HG03439 (cell line): ENCODE data around the gene POLE3.
A peak's percentile ranks its signal among the peaks of the same experiment; 100 is the strongest.
"Not testable (repeated sequence)": the region's sequence is repeated elsewhere in the genome, so short reads cannot be mapped to it uniquely, and the experiment has no call there.

Experiments
- ATAC-seq: cut with Tn5 transposase; IDR thresholded peaks from one replicate; pipeline ENCODE4 v1.9.1; 2021; ENCODE audit warnings: mild to moderate bottlenecking, moderate library complexity; ENCODE audit not compliant: unreplicated experiment

The POLE3 gene

DNA sequence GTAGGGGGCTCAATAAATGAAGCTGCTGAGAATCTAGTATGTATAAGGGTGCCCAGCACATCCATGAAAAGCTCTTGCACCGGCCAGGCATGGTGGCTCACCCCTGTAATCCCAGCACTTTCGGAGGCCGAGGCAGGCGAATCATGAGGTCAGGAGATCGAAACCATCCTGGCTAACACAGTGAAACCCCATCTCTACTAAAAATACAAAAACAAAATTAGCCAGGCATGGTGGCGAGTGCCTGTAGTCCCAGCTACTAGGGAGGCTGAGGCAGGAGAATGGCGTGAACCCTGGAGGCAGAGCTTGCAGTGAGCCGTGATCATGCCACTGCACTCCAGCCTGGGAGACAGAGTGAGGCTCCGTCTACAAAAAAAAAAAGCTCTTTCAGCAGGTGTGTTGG is 4.1 kb downstream of the POLE3 start:
- not testable (repeated sequence) for ATAC-seq

DNA sequence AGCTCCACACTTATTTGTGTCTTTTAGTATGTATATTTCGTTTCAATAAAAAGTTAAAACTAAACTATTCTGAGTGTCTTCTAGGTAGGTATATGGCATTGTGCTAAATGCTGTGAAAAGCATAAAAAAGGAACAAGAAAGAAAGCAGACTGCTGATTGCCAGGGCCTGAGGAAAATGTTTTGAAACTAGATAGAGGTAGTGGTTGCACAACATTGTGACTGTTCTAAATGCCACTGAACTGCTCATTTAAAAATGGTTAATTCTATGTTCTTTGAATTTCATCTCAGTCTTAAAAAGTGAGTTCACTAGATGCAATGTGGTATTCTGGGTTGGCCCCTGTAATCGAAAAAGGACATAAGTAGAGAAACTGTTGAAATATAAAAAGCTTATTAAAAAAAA is 6.8 kb downstream of the POLE3 start:
- no peak for ATAC-seq

DNA sequence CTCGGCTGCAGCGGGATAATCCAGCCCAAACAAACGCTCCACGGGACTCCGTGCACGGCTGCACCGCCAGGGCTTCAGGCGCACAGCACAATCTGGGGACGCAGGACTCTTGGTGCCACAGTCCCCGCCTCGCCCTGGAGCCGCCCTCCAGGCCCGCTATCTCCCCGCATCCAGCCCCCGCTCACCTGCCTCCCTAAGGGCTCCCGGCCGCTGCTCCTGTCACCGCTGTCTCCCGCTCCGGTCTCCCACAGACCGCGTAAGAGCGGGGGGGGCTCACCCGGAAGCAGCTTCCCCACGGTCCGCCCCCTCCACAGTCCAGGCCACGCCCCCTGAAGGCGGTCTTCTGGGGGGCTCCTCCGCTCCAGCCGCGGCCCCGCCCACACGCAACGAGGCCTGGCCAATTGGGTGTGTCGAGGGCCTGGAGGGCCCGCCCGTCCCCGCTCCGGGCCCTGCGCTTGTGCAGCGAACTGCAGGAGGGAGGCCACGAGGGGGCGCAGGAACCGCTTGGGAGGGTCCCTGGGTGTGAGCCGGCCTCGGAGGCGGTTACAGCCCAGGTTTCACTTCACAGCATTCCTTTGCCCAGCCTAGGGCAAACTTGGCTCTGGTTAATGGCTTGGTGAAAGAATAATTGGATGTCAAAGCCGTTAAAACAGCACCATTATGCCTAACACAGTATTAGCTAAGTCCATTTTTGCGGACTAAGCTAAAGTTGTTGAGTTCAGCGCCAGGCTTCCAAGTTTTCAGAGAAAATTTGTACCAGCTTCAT is 9.3 kb downstream of the POLE3 start, which contains the start of gene ALAD:
ALAD (minus strand) TSS at position 258 of the 766 bp plus-strand sequence. CDS start 7,725 bp downstream, outside the sequence.
- peak; percentile 98 for ATAC-seq

DNA sequence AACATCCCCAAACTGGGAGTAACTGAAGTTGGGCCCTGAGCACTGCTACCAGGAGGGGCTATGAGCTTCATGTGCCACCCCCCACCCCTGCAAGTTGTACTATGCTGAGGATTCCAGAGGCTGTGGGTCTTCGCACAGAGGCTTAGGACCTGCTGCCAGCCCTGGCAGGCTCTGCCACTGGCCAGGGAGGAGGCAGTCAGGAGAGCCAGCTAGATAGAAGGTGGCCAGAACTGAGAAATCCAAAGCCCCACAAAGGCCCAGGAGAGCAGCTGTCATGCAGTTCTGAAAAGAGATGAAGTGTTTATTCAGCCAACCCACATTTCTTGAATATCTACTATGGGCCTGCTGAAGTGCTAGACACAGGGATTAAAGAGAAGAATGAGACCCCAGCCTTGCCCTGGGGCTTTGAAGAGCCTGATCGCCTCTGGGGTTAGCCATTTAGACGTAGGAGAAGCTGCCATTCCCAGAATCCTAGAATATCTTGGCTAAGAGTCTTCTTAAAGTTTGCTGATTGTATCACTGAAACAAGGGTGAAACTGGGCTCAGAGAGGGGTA is 10.8 kb downstream of the POLE3 start:
- ATAC-seq = no peak

- no peak for ATAC-seq
Measured at GRCh38 chr9:113398796-113399195, 11.7 kb downstream of the POLE3 start.

- no peak for ATAC-seq
Measured at GRCh38 chr9:113397203-113397631, 13.3 kb downstream of the POLE3 start.

GRCh38 chr9:113395000-113395861 is 15.2 kb downstream of the POLE3 start:
- no peak for ATAC-seq

DNA sequence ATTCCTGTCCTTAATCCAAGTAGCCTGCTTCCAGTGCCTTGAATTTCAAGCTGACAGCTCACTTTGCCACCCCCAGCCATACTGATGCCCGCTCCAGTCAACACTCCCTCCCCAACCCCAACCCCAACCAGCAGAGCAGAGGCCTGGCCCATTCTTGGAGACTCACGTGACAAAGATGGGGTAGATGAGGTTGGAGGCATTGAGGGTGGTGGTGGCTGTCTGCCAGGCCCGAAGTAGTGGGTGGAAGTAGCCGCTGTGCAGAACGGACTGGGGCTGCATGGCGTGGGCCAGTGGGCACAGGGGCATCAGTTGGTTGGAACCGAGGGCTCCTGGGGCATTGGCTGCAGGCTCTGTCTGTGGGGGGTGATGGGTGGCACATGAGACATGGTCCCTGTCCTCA is 17.2 kb downstream of the POLE3 start:
- no peak for ATAC-seq

DNA sequence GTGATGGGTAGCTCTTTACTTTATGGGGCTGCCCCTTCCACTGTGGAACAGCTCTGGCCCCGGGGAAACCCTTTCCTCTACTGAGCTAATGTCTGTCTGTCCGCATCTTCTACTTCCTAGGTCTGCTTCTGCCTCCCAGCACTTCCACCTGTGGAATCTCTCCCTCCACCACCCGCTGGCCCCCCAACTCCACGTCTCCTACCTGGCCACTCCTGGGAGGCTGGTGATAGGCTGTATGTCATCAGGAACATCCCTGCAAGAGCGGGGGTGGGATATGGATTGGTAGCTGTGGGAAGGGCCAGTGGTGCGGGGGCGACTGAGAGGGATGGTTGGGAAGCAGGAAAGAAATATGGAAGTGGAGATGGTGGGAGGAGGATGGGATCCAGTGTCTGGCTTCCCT is 18.6 kb downstream of the POLE3 start:
- ATAC-seq = no peak

DNA sequence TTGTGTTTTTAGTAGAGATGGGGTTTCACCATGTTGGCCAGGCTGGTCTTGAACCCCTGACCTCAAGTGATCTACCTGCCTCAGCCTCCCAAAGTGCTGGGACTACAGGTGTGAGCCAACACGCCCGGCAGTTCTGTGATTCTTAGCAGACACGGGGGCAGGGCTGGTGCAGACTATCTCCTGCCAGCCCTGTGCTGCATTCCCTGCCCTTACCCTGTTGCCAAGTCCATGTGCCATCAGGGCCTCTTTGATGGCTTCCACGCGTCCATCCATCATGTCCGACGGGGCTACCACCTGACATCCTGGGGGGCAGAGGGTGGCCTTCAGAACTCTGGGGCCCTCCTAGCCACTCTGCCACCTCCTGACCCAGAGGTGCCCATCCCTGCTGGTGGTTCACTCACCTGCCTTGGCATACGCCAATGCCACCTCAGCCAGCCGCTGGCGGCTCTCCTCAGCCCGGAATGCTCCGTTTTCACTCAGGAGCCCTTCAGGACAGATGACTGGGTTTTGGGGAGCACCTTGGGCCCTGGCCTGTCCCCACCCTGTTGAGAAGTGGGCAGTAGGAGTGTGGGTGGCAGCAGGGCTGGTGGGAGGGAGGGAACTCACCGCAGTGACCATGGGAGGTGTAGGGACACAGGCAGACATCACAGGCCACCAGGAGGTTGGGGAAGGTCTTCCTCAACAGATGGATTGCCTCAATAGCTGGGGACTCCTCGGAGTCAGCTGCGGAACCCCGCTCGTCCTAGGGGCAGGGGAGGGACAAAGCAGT is 20.1 kb downstream of the POLE3 start:
- no peak for ATAC-seq

GRCh38 chr9:113389451-113389850 is 21.0 kb downstream of the POLE3 start:
- no peak for ATAC-seq

GRCh38 chr9:113388833-113389232 is 21.6 kb downstream of the POLE3 start:
- no peak for ATAC-seq

GRCh38 chr9:113387560-113388230 is 22.8 kb downstream of the POLE3 start:
- ATAC-seq = no peak

- no peak for ATAC-seq
Measured at GRCh38 chr9:113386571-113387393, 23.7 kb downstream of the POLE3 start.

GRCh38 chr9:113381909-113382411 is 28.5 kb downstream of the POLE3 start:
- no peak for ATAC-seq

- ATAC-seq = not testable (repeated sequence)
Measured at GRCh38 chr9:113381441-113381840, 29.0 kb downstream of the POLE3 start.

DNA sequence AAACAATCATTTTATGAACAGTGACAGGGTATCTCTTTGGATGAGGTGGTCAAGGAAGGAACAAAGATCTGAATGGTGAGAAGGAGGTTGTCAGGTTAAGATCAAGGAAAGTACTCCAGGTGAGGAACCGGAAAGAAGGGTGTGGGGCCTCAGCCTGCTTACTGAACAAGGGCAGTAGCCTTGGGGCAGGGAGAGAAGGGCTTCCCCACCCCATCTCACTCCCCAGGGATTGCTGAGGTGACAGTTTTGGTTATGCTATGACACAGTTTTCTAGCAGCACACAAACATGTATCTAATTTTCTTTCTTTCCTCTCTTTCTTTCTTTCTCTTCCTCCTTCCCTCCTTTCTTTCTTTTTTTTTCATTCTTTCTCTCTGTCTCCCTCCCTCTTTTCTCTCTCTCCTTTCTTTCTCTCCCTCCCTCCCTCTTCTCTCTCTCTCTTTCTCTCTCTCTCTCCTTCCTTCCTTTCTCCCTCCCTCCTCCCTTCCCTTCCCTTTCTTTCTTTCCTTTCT is 29.6 kb downstream of the POLE3 start:
- peak; percentile 52 for ATAC-seq

DNA sequence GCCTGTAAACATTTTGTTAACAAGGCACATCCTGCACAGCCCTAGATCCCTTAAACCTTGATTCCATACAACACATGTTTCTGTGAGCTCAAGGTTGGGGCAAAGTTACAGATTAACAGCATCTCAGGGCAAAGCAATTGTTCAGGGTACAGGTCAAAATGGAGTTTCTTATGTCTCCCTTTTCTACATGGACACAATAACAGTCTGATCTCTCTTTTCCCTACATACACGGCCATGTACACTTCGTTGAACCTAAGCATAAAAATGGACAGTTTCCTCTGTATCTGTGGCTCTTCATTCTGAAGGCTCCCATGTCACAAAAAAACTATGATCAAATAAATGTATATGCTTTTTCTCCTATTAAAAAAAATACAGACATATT is 30.7 kb downstream of the POLE3 start:
- ATAC-seq = not testable (repeated sequence)
